ENCODE data around the gene HYDIN. TPM values are rescaled to one million over a fixed set of nuclear protein-coding genes. Genes with fewer than 3 reads are reported as not detected.

HYDIN gene
- total RNA-seq, 1 donor from 2014 or later, result 2.7 TPM

GRCh38 chr16:71262391-71262790 is 31.9 kb upstream of the HYDIN start:
- intact Hi-C loops (cut with DNase I), result no loop called here
- Histone ChIP-seq H3K36me3 (no peaks in the 10 kb centered on the region), H3K27ac (no peak overlapping the region), H3K4me3 (no peak overlapping the region), H3K9me3 (no peaks in the 10 kb centered on the region), H3K4me1 (no peaks in the 10 kb centered on the region), H3K27me3 (no peaks in the 10 kb centered on the region)
- no peak for ATAC-seq
- no peak for DNase-seq
- TF ChIP-seq, protein P1, sequence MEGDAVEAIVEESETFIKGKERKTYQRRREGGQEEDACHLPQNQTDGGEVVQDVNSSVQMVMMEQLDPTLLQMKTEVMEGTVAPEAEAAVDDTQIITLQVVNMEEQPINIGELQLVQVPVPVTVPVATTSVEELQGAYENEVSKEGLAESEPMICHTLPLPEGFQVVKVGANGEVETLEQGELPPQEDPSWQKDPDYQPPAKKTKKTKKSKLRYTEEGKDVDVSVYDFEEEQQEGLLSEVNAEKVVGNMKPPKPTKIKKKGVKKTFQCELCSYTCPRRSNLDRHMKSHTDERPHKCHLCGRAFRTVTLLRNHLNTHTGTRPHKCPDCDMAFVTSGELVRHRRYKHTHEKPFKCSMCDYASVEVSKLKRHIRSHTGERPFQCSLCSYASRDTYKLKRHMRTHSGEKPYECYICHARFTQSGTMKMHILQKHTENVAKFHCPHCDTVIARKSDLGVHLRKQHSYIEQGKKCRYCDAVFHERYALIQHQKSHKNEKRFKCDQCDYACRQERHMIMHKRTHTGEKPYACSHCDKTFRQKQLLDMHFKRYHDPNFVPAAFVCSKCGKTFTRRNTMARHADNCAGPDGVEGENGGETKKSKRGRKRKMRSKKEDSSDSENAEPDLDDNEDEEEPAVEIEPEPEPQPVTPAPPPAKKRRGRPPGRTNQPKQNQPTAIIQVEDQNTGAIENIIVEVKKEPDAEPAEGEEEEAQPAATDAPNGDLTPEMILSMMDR (IDR thresholded peaks at IDR 0.05), result no peak

GRCh38 chr16:71260995-71261394 is 30.5 kb upstream of the HYDIN start:
- Histone ChIP-seq H3K4me3 (no peak overlapping the region), H3K9me3 (no peaks in the 10 kb centered on the region), H3K27ac (no peak overlapping the region), H3K27me3 (no peaks in the 10 kb centered on the region), H3K4me1 (no peaks in the 10 kb centered on the region), H3K36me3 (no peaks in the 10 kb centered on the region)
- intact Hi-C loops (cut with DNase I), result no loop called here
- TF ChIP-seq, protein P1 (IDR thresholded peaks at IDR 0.05), result no peak
- DNase-seq, result no peak
- no peak for ATAC-seq

DNA sequence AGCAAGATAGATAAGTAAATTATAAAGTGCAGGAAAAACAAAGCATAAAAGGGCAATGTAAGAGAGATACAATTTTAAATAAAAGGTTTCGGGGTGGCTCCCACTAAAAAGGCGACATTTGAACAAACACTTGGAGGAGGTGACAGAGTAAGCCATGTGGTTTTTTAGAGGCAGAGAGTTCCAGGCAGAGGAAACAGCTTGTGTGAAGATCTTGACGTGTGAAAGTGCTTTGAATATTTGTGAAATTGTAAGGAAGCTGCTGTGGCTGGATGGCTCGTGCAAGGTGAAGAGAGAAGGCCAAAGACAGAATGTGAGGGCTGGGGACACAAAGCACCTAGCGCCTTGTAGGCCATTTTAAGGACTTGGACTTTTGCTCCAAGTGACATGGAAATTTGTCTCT is 28.6 kb upstream of the HYDIN start:
- no peak for DNase-seq
- Histone ChIP-seq H3K27me3 (no peaks in the 10 kb centered on the region), H3K4me1 (no peaks in the 10 kb centered on the region), H3K4me3 (no peak overlapping the region), H3K36me3 (no peaks in the 10 kb centered on the region), H3K9me3 (no peaks in the 10 kb centered on the region), H3K27ac (no peak overlapping the region)
- TF ChIP-seq, protein P1 (IDR thresholded peaks at IDR 0.05), result no peak
- no peak for ATAC-seq
- intact Hi-C loops (cut with DNase I), result no loop called here

- Histone ChIP-seq H3K27me3 (no peaks in the 10 kb centered on the region), H3K9me3 (no peaks in the 10 kb centered on the region), H3K36me3 (no peaks in the 10 kb centered on the region), H3K4me3 (no peak overlapping the region), H3K4me1 (no peaks in the 10 kb centered on the region), H3K27ac (no peak overlapping the region)
- DNase-seq (no peak), ATAC-seq (no peak)
- TF ChIP-seq, protein P1 (IDR thresholded peaks at IDR 0.05), result no peak
- intact Hi-C loops (cut with DNase I), result no loop called here
These were observed 27.9 kb upstream of the HYDIN start for GRCh38 chr16:71258372-71258771.

- Histone ChIP-seq H3K4me1 (no peaks in the 10 kb centered on the region), H3K4me3 (no peak overlapping the region), H3K27me3 (no peaks in the 10 kb centered on the region), H3K36me3 (no peaks in the 10 kb centered on the region), H3K9me3 (no peaks in the 10 kb centered on the region), H3K27ac (no peak overlapping the region)
- intact Hi-C loops (cut with DNase I), result no loop called here
- ATAC-seq (no peak), DNase-seq (no peak)
- TF ChIP-seq, protein P1 (IDR thresholded peaks at IDR 0.05), result no peak
These were observed 27.2 kb upstream of the HYDIN start for GRCh38 chr16:71257768-71258167.

GRCh38 chr16:71255721-71256120 is 25.2 kb upstream of the HYDIN start:
- intact Hi-C loops (cut with DNase I), result no loop called here
- ATAC-seq (peak; percentile 62), DNase-seq (no peak)

More at GRCh38 chr16:71255721-71256120, 25.2 kb upstream of the HYDIN start:
- no peak overlapping the region for H3K4me3 ChIP-seq
- H3K36me3 ChIP-seq, result no peaks in the 10 kb centered on the region
- H3K9me3 ChIP-seq, result no peaks in the 10 kb centered on the region
- H3K4me1 ChIP-seq, result no peaks in the 10 kb centered on the region
- no peaks in the 10 kb centered on the region for H3K27me3 ChIP-seq
- H3K27ac ChIP-seq, result no peak overlapping the region
- TF ChIP-seq, protein P1 (IDR thresholded peaks at IDR 0.05), result no peak

Data from upper lobe of right lung (tissue), 1 donor.